CD14-positive monocyte (primary cell): ENCODE measurements around the gene AFF3. TPM values are rescaled to one million over a fixed set of nuclear protein-coding genes. Genes with fewer than 3 reads are reported as not detected.

Experiments used
- DNase-seq, 3 donors: peaks; one replicate each; pipeline ENCODE4 v3.0.0-alpha.2; 2011 to 2022
- H2AFZ ChIP-seq: 2 replicates; pipeline ENCODE4 v1.6.0; 2012; ENCODE audit warnings: mild to moderate bottlenecking, low read depth, low read length, inconsistent platforms; ENCODE audit not compliant: insufficient read depth, poor library complexity, severe bottlenecking
- H3K27ac ChIP-seq, 2 donors: 1 replicate in 1 of 2; 2 replicates in 1 of 2; pipeline ENCODE4 v1.5.1; 2012 to 2013; ENCODE audit warnings: low read length in 2 of 2, control low read depth in 1 of 2, inconsistent platforms in 1 of 2, low read depth in 1 of 2, mild to moderate bottlenecking in 1 of 2
- H3K27me3 ChIP-seq, 2 donors: one replicate each; pipeline versions ENCODE4 v1.6.0 to v1.6.1; 2011 to 2013; ENCODE audit warnings: low read length in 2 of 2; ENCODE audit not compliant: control insufficient read depth in 2 of 2, insufficient read depth in 2 of 2
- H3K36me3 ChIP-seq, 2 donors: replicated peaks in 1 of 2; 1 replicate in 1 of 2; 2 replicates in 1 of 2; pipeline versions ENCODE4 v1.5.1 to v1.6.1; 2012 to 2013; ENCODE audit warnings: low read length in 2 of 2, control low read depth in 1 of 2, inconsistent platforms in 1 of 2, mild to moderate bottlenecking in 1 of 2; ENCODE audit not compliant: insufficient read depth in 2 of 2, control insufficient read depth in 1 of 2
- H3K4me1 ChIP-seq, 2 donors: 1 replicate in 1 of 2; 2 replicates in 1 of 2; pipeline versions ENCODE4 v1.5.1 to v1.6.1; 2012 to 2013; ENCODE audit warnings: low read length in 2 of 2, control low read depth in 1 of 2, inconsistent platforms in 1 of 2, mild to moderate bottlenecking in 1 of 2, moderate library complexity in 1 of 2; ENCODE audit not compliant: insufficient read depth in 2 of 2, control insufficient read depth in 1 of 2
- H3K4me2 ChIP-seq: replicated peaks from 2 replicates; pipeline ENCODE3; 2012; ENCODE audit warnings: low read length, moderate library complexity, mild to moderate bottlenecking; ENCODE audit not compliant: poor library complexity, severe bottlenecking; ENCODE audit errors: extremely low read depth
- H3K4me3 ChIP-seq, 3 experiments: fragments of 200-600 bp in 1 of 3; sonication (generic) in 1 of 3; replicated peaks in 1 of 3; 1 replicate in 2 of 3; 2 replicates in 1 of 3; pipeline ENCODE4 v1.5.1; 2011 to 2013; ENCODE audit warnings: low read length in 3 of 3, mild to moderate bottlenecking in 3 of 3, control low read depth in 2 of 3, low read depth in 2 of 3, inconsistent platforms in 1 of 3, moderate library complexity in 1 of 3
- H3K79me2 ChIP-seq: 2 replicates; pipeline ENCODE4 v1.6.0; 2012; ENCODE audit warnings: mild to moderate bottlenecking, control low read depth, inconsistent platforms, low read length, moderate library complexity; ENCODE audit not compliant: insufficient read depth
- H3K9ac ChIP-seq: 2 replicates; pipeline ENCODE4 v1.6.0; 2017; ENCODE audit warnings: low read length, mild to moderate bottlenecking; ENCODE audit not compliant: insufficient read depth, poor library complexity, severe bottlenecking
- H3K9me3 ChIP-seq, 2 donors: replicated peaks in 1 of 2; 1 replicate in 1 of 2; 2 replicates in 1 of 2; pipeline versions ENCODE4 v1.5.1 to v1.6.1; 2012 to 2013; ENCODE audit warnings: low read length in 2 of 2, control low read depth in 1 of 2; ENCODE audit not compliant: control insufficient read depth in 1 of 2, insufficient read depth in 1 of 2
- H4K20me1 ChIP-seq: 2 replicates; pipeline ENCODE4 v1.6.0; 2012; ENCODE audit warnings: mild to moderate bottlenecking, low read length, control low read depth, moderate library complexity; ENCODE audit not compliant: insufficient read depth
- H3K27ac Mint-ChIP-seq, 7 donors: one replicate each; pipeline ENCODE4 v1.8.0; 2020; ENCODE audit warnings: mild to moderate bottlenecking in 7 of 7, mixed read lengths in 7 of 7, moderate library complexity in 6 of 7, inconsistent platforms in 2 of 7
- H3K27me3 Mint-ChIP-seq, 3 donors: one replicate each; pipeline ENCODE4 v1.8.0; 2021 to 2022; ENCODE audit warnings: low read depth in 3 of 3, mild to moderate bottlenecking in 3 of 3, mixed read lengths in 3 of 3, moderate library complexity in 3 of 3, inconsistent platforms in 1 of 3
- H3K36me3 Mint-ChIP-seq, 2 donors: one replicate each; pipeline ENCODE4 v1.8.0; 2020; ENCODE audit warnings: mixed read lengths in 2 of 2, inconsistent platforms in 1 of 2, mild to moderate bottlenecking in 1 of 2
- H3K4me1 Mint-ChIP-seq: one replicate; pipeline ENCODE4 v1.8.0; 2020; ENCODE audit warnings: mild to moderate bottlenecking, mixed read lengths
- H3K4me3 Mint-ChIP-seq, 2 donors: one replicate each; pipeline ENCODE4 v1.8.0; 2020; ENCODE audit warnings: mild to moderate bottlenecking in 2 of 2, mixed read lengths in 2 of 2, moderate library complexity in 1 of 2
- H3K9me3 Mint-ChIP-seq, 7 donors: one replicate each; pipeline ENCODE4 v1.8.0; 2020 to 2022; ENCODE audit warnings: mixed read lengths in 7 of 7, mild to moderate bottlenecking in 6 of 7, moderate library complexity in 6 of 7, inconsistent platforms in 2 of 7
- WGBS: methylation state at CpG from one replicate; pipeline ENCODE4 v1.1.5; 2013; ENCODE audit warnings: missing lambda C conversion rate; ENCODE audit not compliant: insufficient coverage; 5-methylcytosine and 5-hydroxymethylcytosine counted together
- intact Hi-C, 2 donors: fragments of 100-400 bp; cut with micrococcal nuclease; formaldehyde crosslinking; loops; one replicate each; pipeline versions ENCODE4 v1.15.0 to v1.15.1; 2023
- polyA plus RNA-seq, 3 donors: library from polyadenylated mRNA; depleted of rRNA in 1 of 3; unstranded in 2 of 3; stranded (reverse) in 1 of 3; fragments of 300-500 nt in 2 of 3; fragments of >200 nt in 1 of 3; fragmentation: Illumina TruSeq in 2 of 3; gene quantifications; 1 replicate in 2 of 3; 2 replicates in 1 of 3; pipeline ENCODE4 v1.2.3, GENCODE V29; 2012 to 2021
- TF ChIP-seq, protein P1 (sequence below): fragments of 200-600 bp; IDR thresholded peaks from one replicate; pipeline ENCODE4 v1.8.0; 2022; ENCODE audit warnings: antibody characterized with exemption, mild to moderate bottlenecking

AFF3 gene
- polyA plus RNA-seq, 3 donors: 0.17 to 4.1 (median 0.49) TPM

- Mint-ChIP-seq H3K36me3 (peaks cover 15 to 16% of the 10 kb centered on the region in 2 donors), H3K4me3 (no peak overlapping the region), H3K27me3 (peaks cover 0 to 1% (median 0%) of the 10 kb centered on the region in 3 donors), H3K4me1 (peaks cover 1% of the 10 kb centered on the region), H3K9me3 (peaks cover 13 to 35% (median 20%) of the 10 kb centered on the region in 7 donors), H3K27ac (peak overlapping the region in 1 of 7 donors; percentile 28)
- H3K9ac ChIP-seq: no peak overlapping the region
- no peaks in the 10 kb centered on the region for H3K4me1 ChIP-seq
- no CpG with 5 or more reads among the region's 2 CpGs for WGBS
- no peaks in the 10 kb centered on the region for H3K27me3 ChIP-seq
- peak; percentile 5 to 9 (median 9) for DNase-seq
- peaks cover 13 to 21% of the 10 kb centered on the region in 2 donors for H3K9me3 ChIP-seq
- H3K4me2 ChIP-seq: no peak overlapping the region
- no peak overlapping the region for H3K27ac ChIP-seq
- H4K20me1 ChIP-seq: no peaks in the 10 kb centered on the region
- intact Hi-C loops: no loop called here
- no peak overlapping the region for H3K4me3 ChIP-seq
- H3K79me2 ChIP-seq: no peaks in the 10 kb centered on the region
- no peak overlapping the region for H2AFZ ChIP-seq
- no peaks in the 10 kb centered on the region for H3K36me3 ChIP-seq
- TF ChIP-seq, protein P1, sequence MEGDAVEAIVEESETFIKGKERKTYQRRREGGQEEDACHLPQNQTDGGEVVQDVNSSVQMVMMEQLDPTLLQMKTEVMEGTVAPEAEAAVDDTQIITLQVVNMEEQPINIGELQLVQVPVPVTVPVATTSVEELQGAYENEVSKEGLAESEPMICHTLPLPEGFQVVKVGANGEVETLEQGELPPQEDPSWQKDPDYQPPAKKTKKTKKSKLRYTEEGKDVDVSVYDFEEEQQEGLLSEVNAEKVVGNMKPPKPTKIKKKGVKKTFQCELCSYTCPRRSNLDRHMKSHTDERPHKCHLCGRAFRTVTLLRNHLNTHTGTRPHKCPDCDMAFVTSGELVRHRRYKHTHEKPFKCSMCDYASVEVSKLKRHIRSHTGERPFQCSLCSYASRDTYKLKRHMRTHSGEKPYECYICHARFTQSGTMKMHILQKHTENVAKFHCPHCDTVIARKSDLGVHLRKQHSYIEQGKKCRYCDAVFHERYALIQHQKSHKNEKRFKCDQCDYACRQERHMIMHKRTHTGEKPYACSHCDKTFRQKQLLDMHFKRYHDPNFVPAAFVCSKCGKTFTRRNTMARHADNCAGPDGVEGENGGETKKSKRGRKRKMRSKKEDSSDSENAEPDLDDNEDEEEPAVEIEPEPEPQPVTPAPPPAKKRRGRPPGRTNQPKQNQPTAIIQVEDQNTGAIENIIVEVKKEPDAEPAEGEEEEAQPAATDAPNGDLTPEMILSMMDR: no peak
Measured at GRCh38 chr2:99634234-99634633, 508.2 kb downstream of the AFF3 start.

DNA sequence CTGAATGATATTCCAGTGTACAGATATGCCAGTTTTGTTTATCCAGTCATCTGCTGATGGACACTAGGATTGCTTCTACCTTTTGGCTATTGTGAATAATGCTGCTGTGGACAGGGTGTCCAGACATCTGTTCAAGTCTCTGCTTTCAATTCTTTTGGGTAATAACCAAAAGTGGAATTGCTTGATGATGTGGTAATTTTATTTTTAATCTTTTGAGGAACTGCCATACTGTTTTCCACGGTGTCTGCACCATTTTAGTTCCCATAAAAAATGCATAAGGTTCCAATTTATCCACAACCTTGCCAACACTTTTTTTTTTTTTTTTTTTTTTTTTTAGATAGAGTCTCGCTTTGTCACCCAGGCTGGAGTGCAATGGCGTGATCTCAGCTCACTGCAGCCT is 510.7 kb downstream of the AFF3 start:
- Histone ChIP-seq H3K79me2 (no peaks in the 10 kb centered on the region), H3K4me2 (no peak overlapping the region), H3K4me1 (no peaks in the 10 kb centered on the region), H3K9ac (no peak overlapping the region), H3K36me3 (no peaks in the 10 kb centered on the region), H3K9me3 (peaks cover 13 to 21% of the 10 kb centered on the region in 2 donors), H2AFZ (no peak overlapping the region), H3K27ac (no peak overlapping the region), H3K4me3 (no peak overlapping the region), H4K20me1 (no peaks in the 10 kb centered on the region), H3K27me3 (no peaks in the 10 kb centered on the region)
- peaks cover 0 to 1% (median 0%) of the 10 kb centered on the region in 3 donors for H3K27me3 Mint-ChIP-seq
- H3K36me3 Mint-ChIP-seq: peaks cover 15 to 19% of the 10 kb centered on the region in 2 donors
- peaks cover 13 to 35% (median 20%) of the 10 kb centered on the region in 7 donors for H3K9me3 Mint-ChIP-seq
- intact Hi-C loops: no loop called here
- TF ChIP-seq, protein P1: no peak
- H3K4me3 Mint-ChIP-seq: no peak overlapping the region
- H3K27ac Mint-ChIP-seq: no peak overlapping the region
- WGBS: no CpG with 5 or more reads among the region's 3 CpGs
- DNase-seq: no peak
- peaks cover 1% of the 10 kb centered on the region for H3K4me1 Mint-ChIP-seq
